HT1080 (cell line): Measurements from ENCODE around the gene MRPL9. TPM values are rescaled to one million over a fixed set of nuclear protein-coding genes. Genes with fewer than 3 reads are reported as not detected.
"Not testable (repeated sequence)": the region's sequence is repeated elsewhere in the genome, so short reads cannot be mapped to it uniquely, and the experiment has no call there.

Experiments
- DNase-seq: peaks from one replicate; pipeline ENCODE4 v3.0.0-alpha.2; 2015; ENCODE audit warnings: low read depth
- total RNA-seq: library from RNA; depleted of rRNA; stranded (reverse); fragments of >200 nt; shearing (Covaris generic); gene quantifications from 2 replicates; pipeline ENCODE4 v1.2.3, GENCODE V29; 2014

The MRPL9 gene
- total RNA-seq, 1 experiment from 2014 or later = 112 TPM

- not testable (repeated sequence) for DNase-seq
These were observed 29.3 kb downstream of the MRPL9 start for GRCh38 chr1:151733995-151734394.

GRCh38 chr1:151733126-151733525, 30.2 kb downstream of the MRPL9 start:
- no peak for DNase-seq

- no peak for DNase-seq
These were observed 33.4 kb downstream of the MRPL9 start for GRCh38 chr1:151729966-151730291.

GRCh38 chr1:151729157-151729965, 33.9 kb downstream of the MRPL9 start:
- DNase-seq = no peak

- no peak for DNase-seq
These were observed 34.9 kb downstream of the MRPL9 start for GRCh38 chr1:151728151-151729054.

GRCh38 chr1:151723726-151724370, 39.4 kb downstream of the MRPL9 start:
- DNase-seq = no peak

- DNase-seq = no peak
These were observed 41.3 kb downstream of the MRPL9 start for GRCh38 chr1:151721788-151722510.

- no peak for DNase-seq
These were observed 42.1 kb downstream of the MRPL9 start, which contains the start of gene RIIAD1 for GRCh38 chr1:151720974-151721787. RIIAD1 (plus strand) TSS chr1:151721522; CDS start chr1:151721537, 15 bp downstream.

- no peak for DNase-seq
These were observed 42.7 kb downstream of the MRPL9 start for GRCh38 chr1:151720554-151720953.

- no peak for DNase-seq
These were observed 43.2 kb downstream of the MRPL9 start for GRCh38 chr1:151720125-151720524.

- no peak for DNase-seq
These were observed 44.6 kb downstream of the MRPL9 start for GRCh38 chr1:151718666-151719065.

- no peak for DNase-seq
These were observed 45.3 kb downstream of the MRPL9 start for GRCh38 chr1:151718011-151718431.

GRCh38 chr1:151716771-151717631, 46.3 kb downstream of the MRPL9 start, which contains the start of gene CELF3:
CELF3 (minus strand) TSS chr1:151716803; CDS start chr1:151716020, 783 bp downstream.
- DNase-seq = no peak

GRCh38 chr1:151716405-151716762, 46.9 kb downstream of the MRPL9 start:
- no peak for DNase-seq

- DNase-seq = no peak
These were observed 47.4 kb downstream of the MRPL9 start for GRCh38 chr1:151715726-151716404.

- no peak for DNase-seq
These were observed 48.2 kb downstream of the MRPL9 start for GRCh38 chr1:151714820-151715725.

GRCh38 chr1:151713874-151714273, 49.4 kb downstream of the MRPL9 start:
- DNase-seq = no peak

GRCh38 chr1:151713044-151713443, 50.3 kb downstream of the MRPL9 start:
- DNase-seq = no peak
